Uterus (tissue), 2 donors: ENCODE results near the gene KIF15.

Source experiments
- CTCF ChIP-seq, 4 experiments: fragments of 200-600 bp in 2 of 4; fragments of 450-650 bp in 2 of 4; sonication (generic) in 2 of 4; IDR thresholded peaks; one replicate each; pipeline ENCODE4 v1.5.1; 2016 to 2019; ENCODE audit warnings: antibody characterized with exemption in 4 of 4, mild to moderate bottlenecking in 2 of 4, moderate library complexity in 1 of 4
- POLR2A ChIP-seq, 2 donors: fragments of 450-650 bp; IDR thresholded peaks; one replicate each; pipeline ENCODE4 v1.6.1; 2016; ENCODE audit warnings: antibody characterized with exemption in 2 of 2, mild to moderate bottlenecking in 1 of 2, moderate library complexity in 1 of 2

DNA sequence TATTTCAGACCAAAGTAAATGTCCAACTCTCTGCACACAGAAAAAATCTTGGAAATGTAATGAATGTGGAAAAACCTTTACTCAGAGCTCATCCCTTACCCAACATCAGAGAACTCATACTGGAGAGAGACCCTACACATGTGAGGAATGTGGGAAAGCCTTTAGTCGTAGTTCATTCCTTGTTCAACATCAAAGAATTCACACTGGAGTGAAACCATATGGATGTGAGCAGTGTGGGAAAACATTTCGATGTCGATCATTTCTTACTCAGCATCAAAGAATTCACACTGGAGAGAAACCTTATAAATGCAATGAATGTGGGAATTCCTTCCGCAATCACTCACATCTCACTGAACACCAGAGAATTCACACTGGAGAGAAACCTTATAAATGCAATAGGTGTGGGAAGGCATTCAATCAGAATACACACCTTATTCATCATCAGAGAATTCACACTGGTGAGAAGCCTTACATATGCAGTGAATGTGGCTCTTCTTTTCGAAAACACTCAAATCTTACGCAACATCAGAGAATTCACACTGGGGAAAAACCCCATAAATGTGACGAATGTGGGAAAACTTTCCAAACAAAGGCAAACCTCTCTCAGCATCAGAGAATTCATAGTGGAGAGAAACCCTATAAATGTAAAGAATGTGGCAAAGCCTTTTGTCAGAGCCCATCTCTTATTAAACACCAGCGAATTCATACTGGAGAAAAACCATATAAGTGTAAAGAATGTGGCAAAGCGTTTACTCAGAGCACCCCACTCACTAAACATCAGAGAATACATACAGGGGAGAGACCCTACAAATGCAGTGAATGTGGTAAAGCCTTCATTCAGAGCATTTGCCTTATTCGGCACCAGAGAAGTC, 40.1 kb upstream of the KIF15 start:
- no peak for TF ChIP-seq CTCF (IDR thresholded peaks at IDR 0.05)
- no peak for TF ChIP-seq POLR2A (IDR thresholded peaks at IDR 0.05)
